Central memory CD8-positive, alpha-beta T cell (primary cell): ENCODE measurements around the gene C11orf42.

ENCODE experiments used
- ATAC-seq: fragments of 150-1000 bp; cut with Tn5 transposase; replicated peaks from 2 replicates; pipeline ENCODE4 v1.10.0; 2022; ENCODE audit warnings: mild to moderate bottlenecking, moderate FRiP score, moderate number of reproducible peaks; ENCODE audit not compliant: poor library complexity, severe bottlenecking; ENCODE audit errors: extremely low read depth
- DNase-seq, 2 donors: peaks; one replicate each; pipeline ENCODE4 v3.0.0; 2021; ENCODE audit warnings: low spot score in 2 of 2
- H3K27ac Mint-ChIP-seq: one replicate; pipeline ENCODE4 v1.8.0; 2022; ENCODE audit warnings: low read depth, mild to moderate bottlenecking, moderate library complexity, mixed read lengths
- H3K27me3 Mint-ChIP-seq: one replicate; pipeline ENCODE4 v1.8.0; 2022; ENCODE audit warnings: mixed read lengths
- H3K36me3 Mint-ChIP-seq: one replicate; pipeline ENCODE4 v1.8.0; 2022; ENCODE audit warnings: mild to moderate bottlenecking, moderate library complexity, mixed read lengths; ENCODE audit not compliant: insufficient read depth
- H3K4me1 Mint-ChIP-seq: one replicate; pipeline ENCODE4 v1.8.0; 2022; ENCODE audit warnings: mixed read lengths
- H3K4me3 Mint-ChIP-seq: one replicate; pipeline ENCODE4 v1.8.0; 2022; ENCODE audit warnings: mild to moderate bottlenecking, moderate library complexity, mixed read lengths
- H3K9me3 Mint-ChIP-seq: one replicate; pipeline ENCODE4 v1.8.0; 2022; ENCODE audit warnings: mixed read lengths

C11orf42 gene

DNA sequence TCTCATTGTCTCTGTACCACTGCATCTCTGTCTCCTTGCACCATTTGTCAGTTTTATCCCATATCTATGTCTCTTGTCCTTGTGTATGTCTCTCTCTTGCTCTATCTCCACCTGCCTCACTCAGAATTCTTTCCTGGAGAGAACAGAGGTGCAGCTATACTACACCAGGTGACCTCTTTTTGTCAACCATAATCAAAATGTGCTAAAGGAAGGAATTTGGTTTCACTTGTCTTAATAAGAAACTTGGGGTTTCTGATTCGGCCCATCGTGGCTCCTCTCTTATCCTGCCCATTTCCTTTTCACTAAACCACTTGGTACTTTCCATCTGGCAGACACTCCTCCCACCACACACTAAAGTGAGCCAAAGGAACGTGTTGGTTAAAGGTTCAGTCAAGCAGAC lies 2.0 kb upstream of the C11orf42 start:
- Mint-ChIP-seq H3K4me3 (peak overlapping the region; percentile 49), H3K27me3 (no peaks in the 10 kb centered on the region), H3K9me3 (peaks cover 4% of the 10 kb centered on the region), H3K4me1 (peaks cover 65% of the 10 kb centered on the region), H3K27ac (peak overlapping the region; percentile 74), H3K36me3 (peaks cover 10% of the 10 kb centered on the region)
- ATAC-seq (peak; percentile 48), DNase-seq (no peak)

GRCh38 chr11:6204706-6205105 lies 651 bp upstream of the C11orf42 start:
- no peak for ATAC-seq
- Mint-ChIP-seq H3K27me3 (no peaks in the 10 kb centered on the region), H3K27ac (no peak overlapping the region), H3K4me3 (no peak overlapping the region), H3K4me1 (peaks cover 59% of the 10 kb centered on the region), H3K36me3 (peaks cover 10% of the 10 kb centered on the region), H3K9me3 (peaks cover 4% of the 10 kb centered on the region)
- no peak for DNase-seq

- H3K9me3 Mint-ChIP-seq: no peaks in the 10 kb centered on the region
- ATAC-seq: no peak
- no peak for DNase-seq
- no peaks in the 10 kb centered on the region for H3K27me3 Mint-ChIP-seq
- H3K27ac Mint-ChIP-seq: no peak overlapping the region
- no peak overlapping the region for H3K4me3 Mint-ChIP-seq
- peaks cover 12% of the 10 kb centered on the region for H3K36me3 Mint-ChIP-seq
- peaks cover 40% of the 10 kb centered on the region for H3K4me1 Mint-ChIP-seq
Measured at GRCh38 chr11:6206456-6207180, 1.3 kb downstream of the C11orf42 start.

GRCh38 chr11:6209801-6210200 lies 4.4 kb downstream of the C11orf42 start:
- H3K27me3 Mint-ChIP-seq: no peaks in the 10 kb centered on the region
- no peak for ATAC-seq
- peaks cover 11% of the 10 kb centered on the region for H3K4me1 Mint-ChIP-seq
- H3K4me3 Mint-ChIP-seq: no peak overlapping the region
- no peaks in the 10 kb centered on the region for H3K9me3 Mint-ChIP-seq
- no peak for DNase-seq
- H3K27ac Mint-ChIP-seq: no peak overlapping the region
- peaks cover 13% of the 10 kb centered on the region for H3K36me3 Mint-ChIP-seq

DNA sequence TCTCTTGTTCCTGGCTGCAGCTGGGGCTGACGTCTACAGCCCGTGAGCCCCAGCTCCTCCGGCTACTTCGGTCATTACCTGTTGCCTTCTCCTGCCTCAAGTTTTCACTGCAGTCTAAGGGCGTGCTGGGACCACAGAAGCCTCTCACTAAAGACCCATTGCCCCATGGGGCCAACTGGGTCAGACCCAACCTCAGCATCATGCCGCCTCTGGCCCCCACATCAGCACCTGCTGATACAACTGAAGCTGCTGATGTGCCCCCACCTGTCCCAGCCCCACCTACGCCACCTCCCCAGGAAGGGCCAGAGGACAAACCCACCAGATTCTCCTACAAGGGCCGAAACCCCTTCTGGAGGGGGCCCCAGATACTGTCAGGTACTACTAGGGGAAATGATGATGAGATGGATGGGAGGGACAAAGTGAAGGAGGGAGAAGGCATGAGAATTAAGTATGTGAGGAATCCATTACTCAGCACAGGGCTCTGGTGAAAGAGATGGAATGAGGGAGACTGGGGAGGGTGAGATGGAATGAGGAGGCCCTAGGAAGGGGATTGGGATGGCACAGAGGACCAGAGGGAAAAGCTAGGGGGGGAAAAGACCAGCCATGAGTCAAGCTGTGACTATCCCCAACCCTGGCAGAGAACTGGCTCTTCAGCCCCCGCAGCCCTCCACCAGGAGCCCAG lies 5.1 kb downstream of the C11orf42 start:
- Mint-ChIP-seq H3K4me3 (no peak overlapping the region), H3K36me3 (peaks cover 17% of the 10 kb centered on the region), H3K9me3 (no peaks in the 10 kb centered on the region), H3K27me3 (no peaks in the 10 kb centered on the region), H3K27ac (no peak overlapping the region), H3K4me1 (peaks cover 6% of the 10 kb centered on the region)
- no peak for ATAC-seq
- no peak for DNase-seq

- H3K27ac Mint-ChIP-seq: no peak overlapping the region
- H3K4me1 Mint-ChIP-seq: peaks cover 6% of the 10 kb centered on the region
- H3K27me3 Mint-ChIP-seq: no peaks in the 10 kb centered on the region
- no peaks in the 10 kb centered on the region for H3K9me3 Mint-ChIP-seq
- no peak overlapping the region for H3K4me3 Mint-ChIP-seq
- ATAC-seq (no peak), DNase-seq (no peak)
- H3K36me3 Mint-ChIP-seq: peaks cover 34% of the 10 kb centered on the region
Measured at GRCh38 chr11:6214530-6214929, 9.2 kb downstream of the C11orf42 start.

DNA sequence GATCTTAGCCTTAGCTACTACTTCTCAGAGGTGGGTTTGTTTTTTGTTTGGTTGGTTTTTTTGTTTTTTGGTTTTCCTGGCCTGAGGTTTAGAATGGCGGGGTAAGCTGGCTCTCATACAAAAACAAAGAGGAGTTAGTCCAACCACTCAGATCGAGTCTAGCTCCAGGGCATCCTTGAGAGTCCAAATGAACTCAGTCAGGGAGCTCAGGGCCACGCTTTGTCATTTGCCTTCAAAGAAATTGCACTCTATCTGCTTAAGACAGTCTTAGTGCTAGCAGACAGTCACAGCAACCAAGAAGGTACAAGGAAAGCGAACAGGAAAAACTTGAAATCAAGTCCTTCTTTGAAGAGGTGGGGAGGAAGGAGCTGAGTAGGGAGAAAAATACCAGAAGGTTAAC lies 11.1 kb downstream of the C11orf42 start:
- Mint-ChIP-seq H3K36me3 (peaks cover 36% of the 10 kb centered on the region), H3K4me3 (no peak overlapping the region), H3K27me3 (no peaks in the 10 kb centered on the region), H3K4me1 (peaks cover 10% of the 10 kb centered on the region), H3K9me3 (no peaks in the 10 kb centered on the region), H3K27ac (no peak overlapping the region)
- ATAC-seq (no peak), DNase-seq (no peak)

- Mint-ChIP-seq H3K36me3 (peaks cover 42% of the 10 kb centered on the region), H3K4me3 (no peak overlapping the region), H3K27ac (peak overlapping the region; percentile 9), H3K9me3 (no peaks in the 10 kb centered on the region), H3K4me1 (peaks cover 16% of the 10 kb centered on the region), H3K27me3 (no peaks in the 10 kb centered on the region)
- DNase-seq: no peak
- ATAC-seq: no peak
Measured at GRCh38 chr11:6217722-6218121, 12.4 kb downstream of the C11orf42 start.

GRCh38 chr11:6219359-6219758 lies 14.0 kb downstream of the C11orf42 start:
- H3K4me3 Mint-ChIP-seq: no peak overlapping the region
- H3K9me3 Mint-ChIP-seq: no peaks in the 10 kb centered on the region
- peaks cover 43% of the 10 kb centered on the region for H3K36me3 Mint-ChIP-seq
- H3K27me3 Mint-ChIP-seq: no peaks in the 10 kb centered on the region
- H3K27ac Mint-ChIP-seq: no peak overlapping the region
- DNase-seq: no peak
- peaks cover 16% of the 10 kb centered on the region for H3K4me1 Mint-ChIP-seq
- no peak for ATAC-seq

GRCh38 chr11:6223854-6224253 lies 18.5 kb downstream of the C11orf42 start:
- no peak overlapping the region for H3K27ac Mint-ChIP-seq
- H3K27me3 Mint-ChIP-seq: no peaks in the 10 kb centered on the region
- ATAC-seq (no peak), DNase-seq (no peak)
- peaks cover 52% of the 10 kb centered on the region for H3K4me1 Mint-ChIP-seq
- H3K4me3 Mint-ChIP-seq: no peak overlapping the region
- H3K9me3 Mint-ChIP-seq: no peaks in the 10 kb centered on the region
- H3K36me3 Mint-ChIP-seq: peaks cover 32% of the 10 kb centered on the region

GRCh38 chr11:6224421-6224820 lies 19.1 kb downstream of the C11orf42 start:
- Mint-ChIP-seq H3K4me3 (no peak overlapping the region), H3K27me3 (no peaks in the 10 kb centered on the region), H3K36me3 (peaks cover 27% of the 10 kb centered on the region), H3K4me1 (peaks cover 57% of the 10 kb centered on the region), H3K27ac (no peak overlapping the region), H3K9me3 (no peaks in the 10 kb centered on the region)
- no peak for DNase-seq
- no peak for ATAC-seq

DNA sequence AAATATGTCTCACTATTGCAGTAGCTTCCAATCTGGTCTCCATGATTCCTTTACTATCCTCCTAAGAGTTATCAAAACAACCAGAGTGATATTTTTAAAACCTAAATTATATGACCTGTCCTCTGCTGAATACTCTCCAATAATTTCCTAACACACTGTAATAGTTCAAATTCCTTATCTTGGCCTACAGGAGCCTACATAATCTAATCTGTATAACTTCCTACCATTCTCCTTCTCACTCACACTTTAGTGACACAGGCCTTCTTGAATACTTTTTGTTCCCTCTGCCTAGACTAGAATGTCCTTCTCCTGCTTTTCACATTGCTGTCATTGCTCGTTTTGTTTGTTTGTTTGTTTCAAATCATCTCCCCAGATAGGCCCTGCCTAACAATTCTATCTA lies 19.7 kb downstream of the C11orf42 start:
- Mint-ChIP-seq H3K27ac (no peak overlapping the region), H3K4me1 (peaks cover 63% of the 10 kb centered on the region)

GRCh38 chr11:6225896-6226295 lies 20.5 kb downstream of the C11orf42 start:
- H3K4me1 Mint-ChIP-seq: peaks cover 72% of the 10 kb centered on the region
- ATAC-seq: no peak
- peaks cover 19% of the 10 kb centered on the region for H3K36me3 Mint-ChIP-seq

More for the DNA sequence above, 19.7 kb downstream of the C11orf42 start:
- Mint-ChIP-seq H3K9me3 (no peaks in the 10 kb centered on the region), H3K4me3 (no peak overlapping the region), H3K27me3 (no peaks in the 10 kb centered on the region), H3K36me3 (peaks cover 24% of the 10 kb centered on the region)
- ATAC-seq: no peak
- no peak for DNase-seq

More at GRCh38 chr11:6225896-6226295, 20.5 kb downstream of the C11orf42 start:
- H3K27me3 Mint-ChIP-seq: no peaks in the 10 kb centered on the region
- no peak overlapping the region for H3K27ac Mint-ChIP-seq
- H3K4me3 Mint-ChIP-seq: no peak overlapping the region
- H3K9me3 Mint-ChIP-seq: no peaks in the 10 kb centered on the region
- no peak for DNase-seq
